ENCODE measurements around the gene TESK2.
"Not testable (repeated sequence)": the region's sequence is repeated elsewhere in the genome, so short reads cannot be mapped to it uniquely, and the experiment has no call there.

The TESK2 gene

DNA sequence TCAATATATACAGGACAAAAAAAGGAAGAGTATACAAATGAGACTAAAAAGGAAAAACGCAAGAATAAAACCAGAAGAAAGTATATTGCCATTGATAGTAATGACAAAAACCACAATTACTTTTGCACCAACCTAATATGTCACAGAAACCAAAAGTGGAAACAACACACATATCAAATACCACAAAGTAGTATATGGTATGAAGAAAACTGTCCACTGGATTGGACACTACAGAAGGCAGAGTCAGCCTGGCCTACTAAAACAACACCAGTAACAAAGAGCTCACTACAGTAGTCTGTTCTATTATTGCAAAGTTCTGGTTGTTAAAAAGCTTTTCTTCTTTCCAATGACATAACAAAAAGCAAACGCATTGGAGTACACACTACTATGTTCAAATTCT is 17.7 kb downstream of the TESK2 start:
- ChIA-PET POLR2A (interaction anchor here (0.6 kb wide), 2 partner anchors 9 to 47 kb away, joined by 3 to 4 read pairs; no protein-coding TSS in a partner anchor), CTCF (interaction anchor here (1.3 to 2.2 kb wide), 3 partner anchors 12 to 113 kb away, joined by 3 to 9 read pairs (median 5); no protein-coding TSS in a partner anchor)
- DNase-seq (ENCODE audit: extremely low spot score), result peak; percentile 43
- no peak for TF ChIP-seq CTCF (IDR thresholded peaks at IDR 0.05; ENCODE audit: control extremely low read depth, extremely low read depth, low read depth, missing control alignments)

- CTCF ChIA-PET, result interaction anchor here (0.8 to 2.6 kb wide), 2 partner anchors 22 to 40 kb away, joined by 3 to 10 read pairs; no protein-coding TSS in a partner anchor
- TF ChIP-seq CTCF (IDR thresholded peaks at IDR 0.05; ENCODE audit: control extremely low read depth, extremely low read depth, low read depth, missing control alignments), result no peak
- POLR2A ChIA-PET, result interaction anchor here (1.0 kb wide), 1 partner anchor 651 kb away, joined by 3 read pairs; no protein-coding TSS in a partner anchor
- no peak for DNase-seq (ENCODE audit: extremely low spot score)
Observed at GRCh38 chr1:45470306-45470798, 20.6 kb downstream of the TESK2 start.

DNA sequence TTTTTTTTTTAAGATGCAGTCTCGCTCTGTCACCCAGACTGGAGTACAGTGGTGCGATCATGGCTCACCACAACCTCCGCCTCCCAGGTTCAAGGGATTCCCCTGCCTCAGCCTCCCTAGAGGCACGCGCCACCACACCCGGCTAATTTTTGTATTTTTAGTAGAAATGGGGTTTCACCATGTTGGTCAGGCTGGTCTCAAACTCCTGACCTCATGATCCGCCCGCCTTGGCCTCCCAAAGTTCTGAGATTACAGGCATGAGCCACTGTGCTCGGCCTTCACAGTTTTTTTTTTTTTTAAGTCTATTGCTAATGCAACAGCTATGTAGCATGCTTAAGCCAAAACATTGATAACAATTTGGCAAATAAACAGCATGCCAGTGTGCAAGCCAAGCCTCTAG is 23.6 kb downstream of the TESK2 start:
- POLR2A ChIA-PET; DNase-seq (ENCODE audit: extremely low spot score): not testable (repeated sequence)
- CTCF ChIA-PET, result interaction anchor here (1.2 to 2.2 kb wide), 3 partner anchors 45 to 453 kb away, joined by 3 to 6 read pairs (median 4); no protein-coding TSS in a partner anchor

GRCh38 chr1:45465277-45465676 is 25.7 kb downstream of the TESK2 start:
- ChIA-PET CTCF (no interaction called here), POLR2A (interaction anchor here (0.6 kb wide), 1 partner anchor 366 kb away, joined by 3 read pairs; no protein-coding TSS in a partner anchor)
- no peak for DNase-seq (ENCODE audit: extremely low spot score)
- TF ChIP-seq CTCF (IDR thresholded peaks at IDR 0.05; ENCODE audit: control extremely low read depth, extremely low read depth, low read depth, missing control alignments), result no peak

DNA sequence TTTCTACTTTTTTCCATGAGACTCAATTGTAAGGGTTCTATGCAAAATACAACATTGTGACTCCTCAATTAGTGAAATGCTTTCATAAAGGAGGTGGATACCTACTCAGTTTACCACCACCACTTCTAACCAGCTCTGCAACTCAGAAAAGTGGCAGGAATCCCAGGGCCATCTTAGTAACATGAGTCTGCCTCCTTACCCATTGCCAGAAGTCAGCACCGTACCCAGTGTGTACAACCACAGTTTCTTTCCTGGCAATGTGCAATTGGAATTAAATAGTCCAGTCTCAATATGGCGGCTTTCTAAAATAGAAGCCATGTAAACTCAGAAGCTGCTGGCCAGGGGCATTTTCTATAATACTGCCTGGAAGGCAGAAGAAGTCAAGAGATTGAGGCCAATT is 32.1 kb downstream of the TESK2 start:
- no peak for TF ChIP-seq CTCF (IDR thresholded peaks at IDR 0.05; ENCODE audit: control extremely low read depth, extremely low read depth, low read depth, missing control alignments)
- POLR2A ChIA-PET, result no interaction called here
- DNase-seq (ENCODE audit: extremely low spot score), result no peak
- CTCF ChIA-PET, result interaction anchor here (0.9 kb wide), 1 partner anchor 27 kb away, joined by 4 read pairs; no protein-coding TSS in a partner anchor

GRCh38 chr1:45456531-45456930 is 34.4 kb downstream of the TESK2 start:
- ChIA-PET CTCF (interaction anchor here (1.2 kb wide), 1 partner anchor 97 kb away, joined by 3 read pairs; no protein-coding TSS in a partner anchor), POLR2A (no interaction called here)
- no peak for TF ChIP-seq CTCF (IDR thresholded peaks at IDR 0.05; ENCODE audit: control extremely low read depth, extremely low read depth, low read depth, missing control alignments)
- no peak for DNase-seq (ENCODE audit: extremely low spot score)

DNA sequence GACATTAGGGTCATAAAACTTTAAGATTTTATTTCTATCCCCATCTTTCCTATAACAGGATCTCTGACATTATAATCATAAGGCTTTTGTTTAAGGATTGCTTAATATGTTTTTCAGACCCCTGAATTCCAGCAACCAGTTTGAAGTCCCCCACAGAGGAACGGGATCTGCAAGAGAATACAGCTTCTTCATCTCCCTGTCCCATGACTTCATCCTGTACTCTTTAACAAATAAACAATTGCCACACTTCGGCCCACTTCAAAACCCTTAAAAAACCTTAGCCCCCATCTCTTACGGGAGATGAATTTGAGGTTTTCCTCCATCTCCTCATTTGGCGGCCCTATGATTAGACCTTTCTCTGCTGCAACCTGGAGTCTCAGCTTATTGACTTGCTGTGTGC is 35.8 kb downstream of the TESK2 start:
- ChIA-PET CTCF (no interaction called here), POLR2A (no interaction called here)
- no peak for DNase-seq (ENCODE audit: extremely low spot score)
- no peak for TF ChIP-seq CTCF (IDR thresholded peaks at IDR 0.05; ENCODE audit: control extremely low read depth, extremely low read depth, low read depth, missing control alignments)
